WTC11 (cell line): ENCODE measurements around the gene CCNB3. TPM values are rescaled to one million over a fixed set of nuclear protein-coding genes. Genes with fewer than 3 reads are reported as not detected.
"Not testable (repeated sequence)": the region's sequence is repeated elsewhere in the genome, so short reads cannot be mapped to it uniquely, and the experiment has no call there.

Experiments used
- ATAC-seq: fragments of 200-7000 bp; cut with Tn5 transposase; 2 replicates; pipeline ENCODE4 v1.10.0; 2021; ENCODE audit warnings: mild to moderate bottlenecking, moderate library complexity
- CTCF ChIA-PET: fragments of 300-600 bp; sonication (Branson Sonifier 250); formaldehyde crosslinking; loops from one replicate; lab custom pipeline; 2021; ENCODE audit warnings: antibody characterized with exemption; lab: Charles Lee
- POLR2A ChIA-PET: fragments of 350-600 bp; sonication (Branson Sonifier 250); formaldehyde crosslinking; loops from one replicate; lab custom pipeline; 2021; ENCODE audit warnings: antibody characterized with exemption; lab: Charles Lee
- DNase-seq: peaks from one replicate; pipeline ENCODE4 v3.0.0; 2021; ENCODE audit warnings: low spot score
- H3K27ac Mint-ChIP-seq: 2 replicates; pipeline ENCODE4 v1.8.0; 2021; ENCODE audit warnings: mixed read lengths
- H3K27me3 Mint-ChIP-seq: 2 replicates; pipeline ENCODE4 v1.8.0; 2021; ENCODE audit warnings: low read depth, mild to moderate bottlenecking, moderate library complexity, mixed read lengths
- H3K36me3 Mint-ChIP-seq: 2 replicates; pipeline ENCODE4 v1.8.0; 2021; ENCODE audit warnings: mixed read lengths
- H3K4me1 Mint-ChIP-seq: 2 replicates; pipeline ENCODE4 v1.8.0; 2022; ENCODE audit warnings: mixed read lengths
- H3K4me3 Mint-ChIP-seq: 2 replicates; pipeline ENCODE4 v1.8.0; 2021; ENCODE audit warnings: mild to moderate bottlenecking, moderate library complexity, mixed read lengths
- H3K9me3 Mint-ChIP-seq: 2 replicates; pipeline ENCODE4 v1.8.0; 2021; ENCODE audit warnings: mixed read lengths
- ATF1 ChIP-seq: sonication (generic); formaldehyde crosslinking; IDR thresholded peaks from 2 replicates; pipeline ENCODE4 v1.8.1; 2023; ENCODE audit warnings: mild to moderate bottlenecking, moderate library complexity, missing genetic modification reagents
- ESRRA ChIP-seq: sonication (generic); formaldehyde crosslinking; IDR thresholded peaks from 2 replicates; pipeline ENCODE4 v1.8.1; 2022; ENCODE audit warnings: mild to moderate bottlenecking, missing genetic modification reagents, borderline replicate concordance
- FOXK1 ChIP-seq: sonication (generic); formaldehyde crosslinking; IDR thresholded peaks from 2 replicates; pipeline ENCODE4 v1.8.0; 2022; ENCODE audit warnings: mild to moderate bottlenecking, moderate library complexity, missing genetic modification reagents
- IRF2 ChIP-seq: sonication (generic); formaldehyde crosslinking; IDR thresholded peaks from 2 replicates; pipeline ENCODE4 v1.8.0; 2022; ENCODE audit warnings: low read depth, missing genetic modification reagents, borderline replicate concordance
- NFE2L1 ChIP-seq: sonication (generic); formaldehyde crosslinking; IDR thresholded peaks from 2 replicates; pipeline ENCODE4 v1.8.1; 2023; ENCODE audit warnings: missing genetic modification reagents
- NFYB ChIP-seq: sonication (generic); formaldehyde crosslinking; conservative IDR thresholded peaks from 2 replicates; pipeline ENCODE4 v1.8.0; 2022; ENCODE audit warnings: low read depth, missing genetic modification reagents
- OVOL2 ChIP-seq: fragments of 250-450 bp; sonication (Bioruptor Pico); IDR thresholded peaks from 2 replicates; pipeline ENCODE4 v1.9.0; 2021; ENCODE audit warnings: mild to moderate bottlenecking, borderline replicate concordance
- RELA ChIP-seq: sonication (generic); formaldehyde crosslinking; IDR thresholded peaks from 2 replicates; pipeline ENCODE4 v1.8.1; 2022; ENCODE audit warnings: missing genetic modification reagents, mild to moderate bottlenecking, borderline replicate concordance
- SMAD4 ChIP-seq: sonication (generic); formaldehyde crosslinking; IDR thresholded peaks from 2 replicates; pipeline ENCODE4 v1.8.0; 2022; ENCODE audit warnings: mild to moderate bottlenecking, missing genetic modification reagents
- TP53 ChIP-seq: sonication (generic); formaldehyde crosslinking; IDR thresholded peaks from 2 replicates; pipeline ENCODE4 v1.8.1; 2023; ENCODE audit warnings: mild to moderate bottlenecking, missing genetic modification reagents
- ZNF121 ChIP-seq: sonication (generic); formaldehyde crosslinking; IDR thresholded peaks from 2 replicates; pipeline ENCODE4 v1.8.0; 2023; ENCODE audit warnings: missing genetic modification reagents
- ZNF138 ChIP-seq: sonication (generic); formaldehyde crosslinking; conservative IDR thresholded peaks from 2 replicates; pipeline ENCODE4 v1.8.1; 2022; ENCODE audit warnings: mild to moderate bottlenecking, moderate library complexity, missing genetic modification reagents
- ZNF232 ChIP-seq: sonication (generic); formaldehyde crosslinking; IDR thresholded peaks from 2 replicates; pipeline ENCODE4 v1.8.0; 2022; ENCODE audit warnings: mild to moderate bottlenecking, missing genetic modification reagents
- ZNF396 ChIP-seq: fragments of 250-450 bp; sonication (Bioruptor Pico); IDR thresholded peaks from 2 replicates; pipeline ENCODE4 v1.8.0; 2021; ENCODE audit warnings: mild to moderate bottlenecking, moderate library complexity, borderline replicate concordance
- ZNF416 ChIP-seq: fragments of 250-450 bp; sonication (Bioruptor Pico); IDR thresholded peaks from 2 replicates; pipeline ENCODE4 v1.9.0; 2021; ENCODE audit warnings: mild to moderate bottlenecking, inconsistent platforms
- total RNA-seq: library from RNA; stranded (reverse); gene quantifications from 3 replicates; pipeline ENCODE4 v1.2.3, GENCODE V29; 2021
- TF ChIP-seq, protein P1 (sequence below): fragments of 250-450 bp; sonication (Bioruptor Pico); IDR thresholded peaks from 2 replicates; pipeline ENCODE4 v1.9.0; 2021; ENCODE audit warnings: moderate library complexity, mild to moderate bottlenecking, inconsistent platforms, borderline replicate concordance
- TF ChIP-seq, protein P2 (sequence below): fragments of 200-600 bp; IDR thresholded peaks from 2 replicates; pipeline ENCODE4 v1.8.0; 2022; ENCODE audit warnings: antibody characterized with exemption
- TF ChIP-seq, protein P3 (sequence below): sonication (generic); formaldehyde crosslinking; IDR thresholded peaks from 2 replicates; pipeline ENCODE4 v1.8.1; 2023; ENCODE audit warnings: mild to moderate bottlenecking, missing genetic modification reagents
- TF ChIP-seq, protein P4 (sequence below): sonication (generic); formaldehyde crosslinking; IDR thresholded peaks from 2 replicates; pipeline ENCODE4 v1.8.1; 2022; ENCODE audit warnings: low read depth, missing genetic modification reagents, borderline replicate concordance
- TF ChIP-seq, protein P5 (sequence below): fragments of 250-450 bp; sonication (Bioruptor Pico); IDR thresholded peaks from 2 replicates; pipeline ENCODE4 v2.1.2; 2022; ENCODE audit warnings: mild to moderate bottlenecking, moderate library complexity

CCNB3 gene
- total RNA-seq, 1 experiment from 2014 or later, result 0.13 TPM

DNA sequence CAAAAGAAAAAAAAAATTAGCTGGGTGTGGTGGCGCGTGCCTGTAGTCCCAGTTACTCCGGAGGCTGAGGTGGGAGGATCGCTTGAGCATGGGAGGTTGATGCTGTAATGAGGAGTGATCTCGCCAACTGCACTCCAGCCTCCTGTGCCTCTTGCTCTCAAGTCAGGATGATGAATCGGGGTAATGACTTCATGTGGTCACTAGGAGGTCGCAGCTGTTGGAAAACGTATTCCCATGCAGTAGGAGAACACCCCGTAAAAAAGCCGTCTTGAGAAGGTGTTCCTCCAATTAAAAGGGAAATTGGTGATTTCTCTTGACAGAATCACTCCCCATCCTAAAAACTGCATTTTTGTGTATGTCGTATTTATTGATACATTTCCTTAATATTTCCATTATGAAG, 2.2 kb downstream of the CCNB3 start:
- H3K27ac Mint-ChIP-seq, result no peak overlapping the region
- CTCF ChIA-PET, result interaction anchor here (1.3 to 1.6 kb wide), 2 partner anchors 106 to 107 kb away, joined by 5 to 8 read pairs; no protein-coding TSS in a partner anchor
- TF ChIP-seq ZNF396 (CRISPR knock-in tag) (no peak), SMAD4 (CRISPR knock-in tag) (no peak), ZNF416 (CRISPR knock-in tag) (no peak), ESRRA (CRISPR knock-in tag) (no peak)
- TF ChIP-seq, protein P1, sequence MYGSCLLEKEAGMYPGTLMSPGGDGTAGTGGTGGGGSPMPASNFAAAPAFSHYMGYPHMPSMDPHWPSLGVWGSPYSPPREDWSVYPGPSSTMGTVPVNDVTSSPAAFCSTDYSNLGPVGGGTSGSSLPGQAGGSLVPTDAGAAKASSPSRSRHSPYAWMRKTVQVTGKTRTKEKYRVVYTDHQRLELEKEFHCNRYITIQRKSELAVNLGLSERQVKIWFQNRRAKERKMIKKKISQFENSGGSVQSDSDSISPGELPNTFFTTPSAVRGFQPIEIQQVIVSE (CRISPR knock-in tag), result no peak
- no peak overlapping the region for H3K4me3 Mint-ChIP-seq
- no peak for DNase-seq
- no peaks in the 10 kb centered on the region for H3K27me3 Mint-ChIP-seq
- H3K9me3 Mint-ChIP-seq, result no peaks in the 10 kb centered on the region
- peaks cover 14% of the 10 kb centered on the region for H3K4me1 Mint-ChIP-seq
- no peak; the same call in 1 of the 2 replicates for ATAC-seq
- no peaks in the 10 kb centered on the region for H3K36me3 Mint-ChIP-seq
- POLR2A ChIA-PET, result no interaction called here

DNA sequence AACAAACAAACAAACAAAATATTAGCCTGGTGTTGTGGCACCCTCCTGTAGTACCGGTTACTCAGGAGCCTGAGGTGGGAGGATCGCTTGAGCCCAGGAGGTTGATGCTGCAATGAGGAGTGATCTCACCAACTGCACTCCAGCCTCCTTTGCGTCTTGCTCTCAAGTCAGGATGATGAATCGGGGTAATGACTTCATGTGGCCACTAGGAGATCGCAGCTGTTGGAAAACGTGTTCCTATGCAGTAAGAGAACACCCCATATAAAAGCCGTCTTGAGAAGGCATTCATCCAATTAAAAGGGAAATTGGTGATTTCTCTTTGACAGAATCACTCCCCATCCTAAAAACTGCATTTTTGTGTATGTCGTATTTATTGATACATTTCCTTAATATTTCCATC, 6.9 kb downstream of the CCNB3 start:
- no peaks in the 10 kb centered on the region for H3K4me1 Mint-ChIP-seq
- no peak overlapping the region for H3K27ac Mint-ChIP-seq
- ChIA-PET CTCF (interaction anchor here (1.5 kb wide), 1 partner anchor 376 kb away, joined by 3 read pairs; no protein-coding TSS in a partner anchor), POLR2A (no interaction called here)
- H3K36me3 Mint-ChIP-seq, result no peaks in the 10 kb centered on the region
- ATAC-seq (peak; percentile 78), DNase-seq (peak; percentile 34)
- H3K4me3 Mint-ChIP-seq, result no peak overlapping the region
- H3K9me3 Mint-ChIP-seq, result no peaks in the 10 kb centered on the region
- TF ChIP-seq, protein P2, sequence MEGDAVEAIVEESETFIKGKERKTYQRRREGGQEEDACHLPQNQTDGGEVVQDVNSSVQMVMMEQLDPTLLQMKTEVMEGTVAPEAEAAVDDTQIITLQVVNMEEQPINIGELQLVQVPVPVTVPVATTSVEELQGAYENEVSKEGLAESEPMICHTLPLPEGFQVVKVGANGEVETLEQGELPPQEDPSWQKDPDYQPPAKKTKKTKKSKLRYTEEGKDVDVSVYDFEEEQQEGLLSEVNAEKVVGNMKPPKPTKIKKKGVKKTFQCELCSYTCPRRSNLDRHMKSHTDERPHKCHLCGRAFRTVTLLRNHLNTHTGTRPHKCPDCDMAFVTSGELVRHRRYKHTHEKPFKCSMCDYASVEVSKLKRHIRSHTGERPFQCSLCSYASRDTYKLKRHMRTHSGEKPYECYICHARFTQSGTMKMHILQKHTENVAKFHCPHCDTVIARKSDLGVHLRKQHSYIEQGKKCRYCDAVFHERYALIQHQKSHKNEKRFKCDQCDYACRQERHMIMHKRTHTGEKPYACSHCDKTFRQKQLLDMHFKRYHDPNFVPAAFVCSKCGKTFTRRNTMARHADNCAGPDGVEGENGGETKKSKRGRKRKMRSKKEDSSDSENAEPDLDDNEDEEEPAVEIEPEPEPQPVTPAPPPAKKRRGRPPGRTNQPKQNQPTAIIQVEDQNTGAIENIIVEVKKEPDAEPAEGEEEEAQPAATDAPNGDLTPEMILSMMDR, result peak; percentile 35; the same call in 1 of the 2 replicates
- no peak for TF ChIP-seq ZNF232 (CRISPR knock-in tag)
- TF ChIP-seq, all 79 proteins: peak for 1
- H3K27me3 Mint-ChIP-seq, result no peaks in the 10 kb centered on the region

DNA sequence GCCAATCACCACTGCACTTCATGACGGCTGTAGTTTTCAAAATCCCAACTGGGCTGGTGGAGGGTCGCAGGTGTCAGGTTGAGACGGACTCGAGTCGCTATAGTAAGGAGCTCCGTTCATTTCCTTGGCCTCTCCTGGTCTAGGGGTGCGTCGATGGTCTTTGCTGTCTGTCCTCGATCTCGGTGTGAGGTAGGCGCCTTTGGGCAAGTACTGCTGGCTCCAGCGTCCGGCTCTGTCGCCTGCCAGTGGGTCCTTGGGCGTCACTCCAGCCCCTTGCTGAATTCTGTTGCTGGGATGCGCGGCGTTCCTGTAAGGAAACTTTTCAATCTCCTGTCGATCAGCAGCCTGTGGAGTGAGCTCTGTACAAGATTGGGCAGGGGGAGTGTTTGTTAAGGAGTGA, 76.7 kb downstream of the CCNB3 start:
- ATAC-seq, result no peak
- CTCF ChIA-PET, result interaction anchor here (1.5 kb wide), 1 partner anchor 181 kb away, joined by 5 read pairs; no protein-coding TSS in a partner anchor
- POLR2A ChIA-PET, result no interaction called here

DNA sequence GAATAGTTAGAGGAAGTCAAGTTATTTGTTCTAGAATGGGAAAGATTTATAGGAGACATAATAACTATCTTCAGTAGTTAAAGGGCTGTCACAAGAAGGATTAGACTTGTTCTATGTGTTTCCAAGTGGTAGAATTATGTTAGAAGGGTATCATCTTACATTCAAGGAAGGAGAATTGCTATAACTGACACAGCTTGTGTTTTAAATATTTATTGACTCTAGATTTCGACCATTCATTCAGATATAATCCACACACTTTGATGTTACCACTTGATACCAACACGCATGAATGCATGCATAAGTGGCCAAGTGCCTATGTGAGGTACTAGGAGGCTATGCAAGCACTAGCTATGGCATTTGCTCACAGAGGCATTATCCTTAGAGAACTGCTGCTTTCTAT, 122.7 kb downstream of the CCNB3 start:
- POLR2A ChIA-PET, result no interaction called here
- H3K36me3 Mint-ChIP-seq, result no peaks in the 10 kb centered on the region
- ATAC-seq, result no peak
- no peak overlapping the region for H3K27ac Mint-ChIP-seq
- H3K4me3 Mint-ChIP-seq, result no peak overlapping the region
- TF ChIP-seq TP53 (CRISPR knock-in tag) (no peak), IRF2 (CRISPR knock-in tag) (no peak), ATF1 (CRISPR knock-in tag) (no peak), ZNF138 (CRISPR knock-in tag) (no peak), NFYB (CRISPR knock-in tag) (no peak), FOXK1 (CRISPR knock-in tag) (no peak), NFE2L1 (CRISPR knock-in tag) (no peak)
- TF ChIP-seq, protein P3, sequence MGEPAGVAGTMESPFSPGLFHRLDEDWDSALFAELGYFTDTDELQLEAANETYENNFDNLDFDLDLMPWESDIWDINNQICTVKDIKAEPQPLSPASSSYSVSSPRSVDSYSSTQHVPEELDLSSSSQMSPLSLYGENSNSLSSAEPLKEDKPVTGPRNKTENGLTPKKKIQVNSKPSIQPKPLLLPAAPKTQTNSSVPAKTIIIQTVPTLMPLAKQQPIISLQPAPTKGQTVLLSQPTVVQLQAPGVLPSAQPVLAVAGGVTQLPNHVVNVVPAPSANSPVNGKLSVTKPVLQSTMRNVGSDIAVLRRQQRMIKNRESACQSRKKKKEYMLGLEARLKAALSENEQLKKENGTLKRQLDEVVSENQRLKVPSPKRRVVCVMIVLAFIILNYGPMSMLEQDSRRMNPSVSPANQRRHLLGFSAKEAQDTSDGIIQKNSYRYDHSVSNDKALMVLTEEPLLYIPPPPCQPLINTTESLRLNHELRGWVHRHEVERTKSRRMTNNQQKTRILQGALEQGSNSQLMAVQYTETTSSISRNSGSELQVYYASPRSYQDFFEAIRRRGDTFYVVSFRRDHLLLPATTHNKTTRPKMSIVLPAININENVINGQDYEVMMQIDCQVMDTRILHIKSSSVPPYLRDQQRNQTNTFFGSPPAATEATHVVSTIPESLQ (CRISPR knock-in tag), result no peak
- TF ChIP-seq, all 79 proteins: peak for 0
- CTCF ChIA-PET, result no interaction called here
- no peaks in the 10 kb centered on the region; the same call in 1 of the 2 replicates for H3K27me3 Mint-ChIP-seq
- no peaks in the 10 kb centered on the region for H3K4me1 Mint-ChIP-seq
- no peak for DNase-seq
- H3K9me3 Mint-ChIP-seq, result no peaks in the 10 kb centered on the region

More for the DNA sequence above, 76.7 kb downstream of the CCNB3 start:
- H3K4me1 Mint-ChIP-seq, result peaks cover 4% of the 10 kb centered on the region; the same call in 1 of the 2 replicates
- no peak overlapping the region for H3K4me3 Mint-ChIP-seq
- no peaks in the 10 kb centered on the region for H3K36me3 Mint-ChIP-seq
- TF ChIP-seq RELA (no peak), ZNF121 (CRISPR knock-in tag) (no peak), OVOL2 (CRISPR knock-in tag) (no peak)
- TF ChIP-seq, protein P4, sequence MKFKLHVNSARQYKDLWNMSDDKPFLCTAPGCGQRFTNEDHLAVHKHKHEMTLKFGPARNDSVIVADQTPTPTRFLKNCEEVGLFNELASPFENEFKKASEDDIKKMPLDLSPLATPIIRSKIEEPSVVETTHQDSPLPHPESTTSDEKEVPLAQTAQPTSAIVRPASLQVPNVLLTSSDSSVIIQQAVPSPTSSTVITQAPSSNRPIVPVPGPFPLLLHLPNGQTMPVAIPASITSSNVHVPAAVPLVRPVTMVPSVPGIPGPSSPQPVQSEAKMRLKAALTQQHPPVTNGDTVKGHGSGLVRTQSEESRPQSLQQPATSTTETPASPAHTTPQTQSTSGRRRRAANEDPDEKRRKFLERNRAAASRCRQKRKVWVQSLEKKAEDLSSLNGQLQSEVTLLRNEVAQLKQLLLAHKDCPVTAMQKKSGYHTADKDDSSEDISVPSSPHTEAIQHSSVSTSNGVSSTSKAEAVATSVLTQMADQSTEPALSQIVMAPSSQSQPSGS (CRISPR knock-in tag), result no peak
- TF ChIP-seq, protein P5, sequence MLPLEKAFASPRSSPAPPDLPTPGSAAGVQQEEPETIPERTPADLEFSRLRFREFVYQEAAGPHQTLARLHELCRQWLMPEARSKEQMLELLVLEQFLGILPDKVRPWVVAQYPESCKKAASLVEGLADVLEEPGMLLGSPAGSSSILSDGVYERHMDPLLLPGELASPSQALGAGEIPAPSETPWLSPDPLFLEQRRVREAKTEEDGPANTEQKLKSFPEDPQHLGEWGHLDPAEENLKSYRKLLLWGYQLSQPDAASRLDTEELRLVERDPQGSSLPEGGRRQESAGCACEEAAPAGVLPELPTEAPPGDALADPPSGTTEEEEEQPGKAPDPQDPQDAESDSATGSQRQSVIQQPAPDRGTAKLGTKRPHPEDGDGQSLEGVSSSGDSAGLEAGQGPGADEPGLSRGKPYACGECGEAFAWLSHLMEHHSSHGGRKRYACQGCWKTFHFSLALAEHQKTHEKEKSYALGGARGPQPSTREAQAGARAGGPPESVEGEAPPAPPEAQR (CRISPR knock-in tag), result no peak
- H3K27me3 Mint-ChIP-seq, result no peaks in the 10 kb centered on the region
- no peak for DNase-seq
- no peaks in the 10 kb centered on the region for H3K9me3 Mint-ChIP-seq
- H3K27ac Mint-ChIP-seq, result no peak overlapping the region

DNA sequence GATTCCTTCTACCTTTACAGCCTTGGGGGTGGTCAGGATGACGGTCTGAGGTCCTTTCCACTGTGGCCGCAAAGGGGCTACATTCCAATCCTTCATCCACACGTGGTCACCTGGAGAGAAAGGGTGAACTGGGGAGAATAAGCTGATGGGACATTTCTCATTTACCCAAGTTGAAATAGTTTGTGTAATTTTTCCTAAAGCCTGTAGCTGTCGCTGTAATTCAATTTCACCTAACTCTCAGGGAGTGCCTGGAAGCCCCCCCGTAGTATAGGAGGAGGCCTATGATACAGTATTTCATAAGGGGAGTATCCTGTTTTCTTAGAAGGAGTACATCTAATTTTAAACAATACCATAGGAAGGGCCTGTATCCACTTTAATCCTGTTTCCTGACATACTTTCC, 128.1 kb downstream of the CCNB3 start:
- H3K27me3 Mint-ChIP-seq, H3K4me3 Mint-ChIP-seq, POLR2A ChIA-PET, DNase-seq, H3K9me3 Mint-ChIP-seq, H3K4me1 Mint-ChIP-seq, ATAC-seq, H3K27ac Mint-ChIP-seq, H3K36me3 Mint-ChIP-seq: not testable (repeated sequence)
- CTCF ChIA-PET, result interaction anchor here (0.6 to 1.1 kb wide), 4 partner anchors 37 to 267 kb away, joined by 3 to 5 read pairs (median 3); no protein-coding TSS in a partner anchor
